ENCODE data around the gene GPS1.
"Not testable (repeated sequence)": the region's sequence is repeated elsewhere in the genome, so short reads cannot be mapped to it uniquely, and the experiment has no call there.

GPS1 gene

DNA sequence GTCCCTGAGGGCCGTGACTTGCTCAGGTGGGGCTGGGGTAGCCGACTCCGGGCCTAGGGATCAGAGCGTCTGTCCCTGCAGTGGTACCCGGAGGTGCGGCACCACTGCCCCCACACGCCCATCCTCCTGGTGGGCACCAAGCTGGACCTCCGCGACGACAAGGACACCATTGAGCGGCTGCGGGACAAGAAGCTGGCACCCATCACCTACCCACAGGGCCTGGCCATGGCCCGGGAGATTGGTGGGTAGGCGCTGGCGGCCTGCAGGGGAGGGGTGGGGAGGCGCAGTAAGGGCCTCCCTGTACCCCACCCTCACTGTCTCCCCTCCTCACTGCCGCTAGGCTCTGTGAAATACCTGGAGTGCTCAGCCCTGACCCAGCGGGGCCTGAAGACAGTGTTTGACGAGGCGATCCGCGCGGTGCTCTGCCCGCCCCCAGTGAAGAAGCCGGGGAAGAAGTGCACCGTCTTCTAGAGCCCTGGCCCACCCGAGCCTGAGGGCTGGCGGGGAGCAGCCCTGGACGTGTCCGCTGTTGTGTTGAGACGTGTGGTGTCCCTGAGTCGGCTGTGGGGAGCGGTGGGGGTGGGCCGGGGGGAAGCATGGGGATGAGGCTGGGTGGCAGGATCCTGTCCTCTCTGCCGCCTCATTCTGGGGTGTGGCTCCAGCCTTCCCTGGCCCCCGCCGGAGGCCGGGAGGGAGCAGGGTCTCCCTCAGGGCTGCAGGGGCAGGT lies 18.2 kb upstream of the GPS1 start:
- Histone ChIP-seq H3K9me3 (ENCODE audit: control insufficient read depth, low read depth, low read length) (no peaks in the 10 kb centered on the region), H3K4me1 (ENCODE audit: control insufficient read depth, low read depth, low read length) (peaks cover 4% of the 10 kb centered on the region), H3K4me3 (ENCODE audit: low read length) (no peak overlapping the region), H3K27me3 (ENCODE audit: control insufficient read depth, insufficient read depth, low read length) (no peaks in the 10 kb centered on the region), H3K36me3 (ENCODE audit: control insufficient read depth, low read depth, low read length) (no peaks in the 10 kb centered on the region), H3K27ac (ENCODE audit: low read length) (no peak overlapping the region), H3K9ac (ENCODE audit: low read length) (no peak overlapping the region)

DNA sequence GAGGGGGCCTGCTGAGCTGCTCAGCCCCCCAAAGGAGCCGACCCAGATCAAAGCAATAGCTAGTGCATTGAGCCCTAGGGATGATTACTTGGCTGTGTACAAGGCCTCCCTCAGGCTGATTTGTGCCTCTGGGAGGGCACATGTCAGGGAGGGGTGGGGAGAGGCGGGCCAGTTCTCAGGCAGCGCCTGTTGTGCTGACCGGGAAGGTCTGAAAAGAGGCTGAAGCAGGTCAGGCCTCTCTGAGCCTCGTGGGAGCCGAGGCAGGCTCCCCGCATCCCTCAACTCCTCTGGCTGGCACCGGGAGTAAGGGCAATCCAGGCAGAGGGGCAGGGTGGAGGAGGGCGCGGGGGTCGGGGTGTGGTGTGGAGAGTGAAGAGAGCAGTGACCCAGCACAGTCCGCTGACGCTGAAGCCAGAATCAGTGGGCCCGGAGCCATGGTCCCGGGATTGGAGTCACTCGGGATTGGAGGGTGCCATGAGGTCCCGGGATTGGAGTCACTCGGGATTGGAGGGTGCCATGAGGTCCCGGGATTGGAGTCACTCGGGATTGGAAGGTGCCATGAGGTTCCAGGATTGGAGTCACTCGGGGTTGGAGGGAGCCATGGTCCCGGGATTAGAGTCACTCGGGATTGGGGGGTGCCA lies 17.2 kb upstream of the GPS1 start:
- no peaks in the 10 kb centered on the region for H3K27me3 ChIP-seq (ENCODE audit: control insufficient read depth, insufficient read depth, low read length)
- H3K4me3 ChIP-seq (ENCODE audit: low read length), result no peak overlapping the region
- no peak overlapping the region for H3K27ac ChIP-seq (ENCODE audit: low read length)
- H3K4me1 ChIP-seq (ENCODE audit: control insufficient read depth, low read depth, low read length), result peaks cover 4% of the 10 kb centered on the region
- H3K9ac ChIP-seq (ENCODE audit: low read length), result no peak overlapping the region
- H3K36me3 ChIP-seq (ENCODE audit: control insufficient read depth, low read depth, low read length), result no peaks in the 10 kb centered on the region
- H3K9me3 ChIP-seq (ENCODE audit: control insufficient read depth, low read depth, low read length), result no peaks in the 10 kb centered on the region

DNA sequence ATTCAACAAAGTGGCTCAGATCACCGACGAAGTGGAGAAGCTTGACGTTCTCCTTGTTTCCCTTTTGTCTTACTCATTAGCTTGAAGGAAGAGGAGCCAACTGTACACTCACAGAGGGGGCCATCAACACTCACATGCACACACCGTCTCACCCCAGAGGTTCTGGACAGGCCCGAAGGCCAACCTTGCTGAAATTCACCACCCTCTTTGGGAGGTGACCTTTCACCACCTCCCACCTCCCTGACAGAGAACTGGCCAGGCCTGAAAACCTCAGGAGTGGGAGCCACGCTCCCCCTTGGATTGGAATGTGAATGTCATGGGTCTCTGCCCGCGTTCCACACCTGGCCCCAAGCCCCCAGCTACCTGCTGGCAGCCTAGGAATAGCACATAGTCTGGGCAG lies 16.2 kb upstream of the GPS1 start:
- no peak overlapping the region for H3K27ac ChIP-seq (ENCODE audit: low read length)
- H3K4me3 ChIP-seq (ENCODE audit: low read length), result no peak overlapping the region
- no peaks in the 10 kb centered on the region for H3K36me3 ChIP-seq (ENCODE audit: control insufficient read depth, low read depth, low read length)
- no peaks in the 10 kb centered on the region for H3K27me3 ChIP-seq (ENCODE audit: control insufficient read depth, insufficient read depth, low read length)
- no peaks in the 10 kb centered on the region for H3K9me3 ChIP-seq (ENCODE audit: control insufficient read depth, low read depth, low read length)
- H3K9ac ChIP-seq (ENCODE audit: low read length), result no peak overlapping the region
- H3K4me1 ChIP-seq (ENCODE audit: control insufficient read depth, low read depth, low read length), result peaks cover 4% of the 10 kb centered on the region

DNA sequence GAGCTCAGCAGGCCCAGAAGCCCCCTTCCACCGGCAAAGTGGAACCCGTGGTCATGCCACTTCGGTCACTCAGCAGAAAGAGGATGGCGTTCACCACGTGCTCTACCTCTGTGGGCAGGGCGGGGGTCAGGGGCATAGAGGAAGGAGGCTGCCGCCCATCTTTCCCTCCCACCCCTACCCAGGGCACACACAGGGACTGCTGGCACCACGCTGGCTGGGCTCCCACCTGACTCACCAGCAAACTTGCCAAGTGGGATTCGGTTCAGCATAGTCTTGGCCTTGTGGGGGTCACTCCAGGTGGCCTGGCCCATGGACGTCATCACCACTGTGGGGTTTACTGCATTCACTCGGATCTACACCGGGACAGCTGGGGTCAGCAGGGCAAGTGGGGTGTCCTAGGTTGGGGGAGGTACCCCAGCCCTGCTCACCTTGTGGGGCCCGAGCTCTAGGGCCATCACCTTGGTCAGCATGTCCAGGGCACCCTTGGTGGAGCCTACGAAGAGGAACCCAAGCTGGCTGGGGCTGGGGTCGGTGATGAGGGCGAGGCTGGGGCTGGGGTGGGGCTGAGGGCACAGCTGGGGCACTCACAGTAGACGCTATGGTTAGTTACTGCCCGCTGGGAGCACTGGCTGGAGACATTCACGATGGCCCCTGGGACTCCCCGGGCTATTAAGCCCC lies 15.6 kb upstream of the GPS1 start:
- Histone ChIP-seq H3K27ac (ENCODE audit: low read length) (no peak overlapping the region), H3K9ac (ENCODE audit: low read length) (no peak overlapping the region), H3K4me1 (ENCODE audit: control insufficient read depth, low read depth, low read length) (peaks cover 4% of the 10 kb centered on the region), H3K36me3 (ENCODE audit: control insufficient read depth, low read depth, low read length) (no peaks in the 10 kb centered on the region), H3K4me3 (ENCODE audit: low read length) (peak overlapping the region; percentile 53), H3K9me3 (ENCODE audit: control insufficient read depth, low read depth, low read length) (no peaks in the 10 kb centered on the region), H3K27me3 (ENCODE audit: control insufficient read depth, insufficient read depth, low read length) (no peaks in the 10 kb centered on the region)

DNA sequence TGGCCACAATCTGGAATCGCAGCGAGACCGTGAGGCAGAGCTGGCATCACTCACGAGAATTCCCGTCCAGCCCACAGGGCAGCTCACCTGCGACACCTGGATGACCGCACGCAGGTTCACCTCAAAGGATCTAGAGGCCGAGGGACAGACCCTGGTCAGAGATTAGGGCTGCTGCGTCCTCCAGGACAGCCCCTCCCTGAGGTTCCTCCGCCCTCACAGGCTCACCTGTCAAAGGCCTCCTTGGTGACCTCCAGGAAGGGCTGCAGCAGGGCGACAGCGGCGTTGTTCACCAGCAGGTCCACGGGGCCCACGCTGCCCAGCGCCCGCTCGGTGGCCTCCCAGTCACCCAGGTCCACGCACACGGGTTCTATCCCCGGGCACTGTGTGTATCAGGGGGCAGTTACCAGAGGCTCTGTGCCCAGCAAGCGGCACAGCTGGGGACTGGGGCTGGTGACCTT lies 15.0 kb upstream of the GPS1 start:
- H3K9me3 ChIP-seq (ENCODE audit: control insufficient read depth, low read depth, low read length), result no peaks in the 10 kb centered on the region
- H3K27ac ChIP-seq (ENCODE audit: low read length), result no peak overlapping the region
- peaks cover 4% of the 10 kb centered on the region for H3K4me1 ChIP-seq (ENCODE audit: control insufficient read depth, low read depth, low read length)
- H3K36me3 ChIP-seq (ENCODE audit: control insufficient read depth, low read depth, low read length), result no peaks in the 10 kb centered on the region
- H3K27me3 ChIP-seq (ENCODE audit: control insufficient read depth, insufficient read depth, low read length), result no peaks in the 10 kb centered on the region
- peak overlapping the region; percentile 53 for H3K4me3 ChIP-seq (ENCODE audit: low read length)
- H3K9ac ChIP-seq (ENCODE audit: low read length), result peak overlapping the region; percentile 4

DNA sequence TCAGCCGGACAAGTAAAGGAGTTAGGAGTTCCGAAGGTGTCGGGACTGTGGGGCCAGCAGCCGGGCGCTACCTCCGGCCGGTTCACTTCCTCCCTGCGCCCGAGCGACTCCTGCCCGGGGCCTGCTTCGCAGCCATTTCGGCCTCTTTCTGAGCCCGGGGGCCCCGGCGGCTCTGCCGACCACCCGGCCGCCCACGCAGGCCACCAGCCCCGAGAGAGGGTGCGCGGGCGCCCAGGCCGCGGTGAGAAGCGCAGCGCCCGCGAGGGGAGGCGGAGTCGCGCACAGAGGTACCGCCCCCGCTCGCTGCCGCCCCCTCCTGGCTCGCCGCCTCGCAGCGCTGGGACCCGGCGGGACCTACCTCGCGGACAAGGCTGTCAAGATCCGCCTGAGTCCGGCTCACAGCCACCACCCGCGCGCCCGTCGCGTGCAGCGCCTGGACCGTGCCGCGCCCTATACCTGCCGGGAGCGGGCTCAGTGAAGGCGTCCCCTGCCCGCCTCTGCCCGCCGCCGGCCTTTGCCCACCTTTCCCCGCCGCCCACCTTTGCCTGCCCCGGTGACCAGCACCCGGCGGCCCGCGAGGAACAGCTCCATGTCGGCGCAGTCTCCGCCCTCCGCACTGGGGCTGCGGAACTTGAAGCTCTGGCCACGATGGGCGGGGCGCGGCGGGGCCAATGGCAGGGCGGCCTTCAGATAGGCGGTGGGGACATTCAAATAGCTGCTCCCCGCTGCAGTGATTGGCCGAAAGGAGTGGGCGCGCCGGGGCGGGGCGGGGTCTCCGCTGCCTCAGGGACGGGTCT lies 14.4 kb upstream of the GPS1 start, which contains the start of gene DCXR:
Gene DCXR, minus strand, starts transcription at position 606 of the 797 bp plus-strand sequence. Its CDS starts 15 bp downstream, at position 591.
- peak within 1 kb of the TSS; percentile 4 for H3K9ac ChIP-seq (ENCODE audit: low read length)
- no peaks in the 10 kb centered on the region for H3K36me3 ChIP-seq (ENCODE audit: control insufficient read depth, low read depth, low read length)
- peak within 1 kb of the TSS; percentile 53 for H3K4me3 ChIP-seq (ENCODE audit: low read length)
- H3K4me1 ChIP-seq (ENCODE audit: control insufficient read depth, low read depth, low read length), result peaks cover 4% of the 10 kb centered on the region
- no peak within 1 kb of the TSS for H3K27ac ChIP-seq (ENCODE audit: low read length)
- H3K9me3 ChIP-seq (ENCODE audit: control insufficient read depth, low read depth, low read length), result no peaks in the 10 kb centered on the region
- H3K27me3 ChIP-seq (ENCODE audit: control insufficient read depth, insufficient read depth, low read length), result no peaks in the 10 kb centered on the region

DNA sequence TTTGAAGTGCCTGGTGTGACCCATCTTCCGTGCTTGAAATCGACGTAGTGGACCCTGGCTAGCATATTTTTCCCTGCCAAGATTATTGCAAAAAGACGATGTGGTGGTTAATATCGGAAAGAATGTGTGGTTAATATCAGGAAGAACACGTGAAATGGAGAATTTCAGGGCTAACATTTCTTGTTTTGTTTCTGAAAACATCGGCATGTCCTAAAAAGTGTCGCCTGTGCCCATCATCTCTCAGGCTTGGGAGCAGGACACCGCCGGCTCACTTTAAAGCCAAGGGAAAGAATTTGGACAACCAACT lies 13.9 kb upstream of the GPS1 start:
- Histone ChIP-seq H3K36me3 (ENCODE audit: control insufficient read depth, low read depth, low read length) (no peaks in the 10 kb centered on the region), H3K4me3 (ENCODE audit: low read length) (peak overlapping the region; percentile 53), H3K9ac (ENCODE audit: low read length) (no peak overlapping the region), H3K9me3 (ENCODE audit: control insufficient read depth, low read depth, low read length) (no peaks in the 10 kb centered on the region), H3K27me3 (ENCODE audit: control insufficient read depth, insufficient read depth, low read length) (no peaks in the 10 kb centered on the region), H3K27ac (ENCODE audit: low read length) (no peak overlapping the region), H3K4me1 (ENCODE audit: control insufficient read depth, low read depth, low read length) (peaks cover 4% of the 10 kb centered on the region)

DNA sequence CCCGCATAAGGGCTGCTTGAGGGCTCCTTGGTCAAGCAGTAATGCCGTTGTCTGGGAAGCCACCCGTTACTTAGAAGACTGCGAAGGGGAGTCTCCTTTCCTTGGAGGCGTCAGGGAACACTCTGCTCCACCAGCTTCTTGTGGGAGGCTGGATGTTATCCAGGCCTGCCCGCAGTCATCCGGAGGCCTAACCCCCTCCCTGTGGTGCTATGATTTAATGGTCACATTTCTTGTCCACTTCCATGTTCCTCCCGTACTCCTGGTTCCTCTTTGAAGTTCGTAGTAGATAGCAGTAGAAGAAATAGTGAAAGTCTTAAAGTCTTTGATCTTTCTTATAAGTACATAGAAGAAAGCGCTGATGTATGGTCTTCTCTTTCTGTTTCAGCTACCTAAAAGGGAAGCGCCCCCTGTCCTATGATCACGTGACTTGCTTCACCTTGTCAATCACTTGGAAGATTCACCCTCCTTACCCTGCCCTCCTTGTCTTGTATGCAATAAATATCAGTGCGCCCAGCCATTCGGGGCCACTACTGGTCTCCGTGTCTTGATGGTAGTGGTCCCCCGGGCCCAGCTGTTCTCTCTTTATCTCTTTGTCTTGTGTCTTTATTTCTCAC lies 12.8 kb upstream of the GPS1 start:
- H3K9ac ChIP-seq (ENCODE audit: low read length); H3K4me3 ChIP-seq (ENCODE audit: low read length); H3K9me3 ChIP-seq (ENCODE audit: control insufficient read depth, low read depth, low read length); H3K36me3 ChIP-seq (ENCODE audit: control insufficient read depth, low read depth, low read length); H3K27ac ChIP-seq (ENCODE audit: low read length); H3K27me3 ChIP-seq (ENCODE audit: control insufficient read depth, insufficient read depth, low read length): not testable (repeated sequence)
- peaks cover 10% of the 10 kb centered on the region for H3K4me1 ChIP-seq (ENCODE audit: control insufficient read depth, low read depth, low read length)

DNA sequence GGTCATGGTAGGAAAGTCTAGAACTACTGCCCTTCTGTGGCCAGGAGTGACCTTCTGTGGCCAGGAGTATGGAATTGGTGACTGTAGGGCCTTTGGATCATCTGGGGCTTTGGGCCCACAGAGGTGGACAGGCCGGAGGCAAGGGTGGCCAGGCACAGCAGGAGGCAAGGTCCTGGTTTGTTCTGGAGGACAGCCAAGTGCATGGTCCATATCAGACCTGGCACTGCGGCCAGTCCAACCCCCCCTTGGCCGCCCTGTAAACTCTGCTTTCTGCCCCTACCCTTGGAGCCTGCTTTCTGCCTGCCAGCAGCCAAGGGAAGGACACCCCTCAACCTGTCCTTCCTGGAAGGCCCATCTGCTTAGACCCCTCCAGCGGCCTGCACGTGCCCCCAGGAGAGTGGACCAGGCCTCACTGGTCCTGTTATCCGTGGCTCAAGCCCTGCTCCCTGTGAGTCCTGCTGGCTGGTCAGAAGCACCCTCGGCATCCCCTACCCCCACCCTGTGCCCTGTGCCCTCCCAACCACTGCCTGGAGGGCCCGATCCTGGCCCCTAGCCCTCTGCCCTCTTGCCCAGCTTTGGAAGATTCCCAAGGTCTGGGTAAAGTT lies 11.9 kb upstream of the GPS1 start:
- H3K36me3 ChIP-seq (ENCODE audit: control insufficient read depth, low read depth, low read length), result no peaks in the 10 kb centered on the region
- H3K27ac ChIP-seq (ENCODE audit: low read length), result no peak overlapping the region
- peaks cover 11% of the 10 kb centered on the region for H3K4me1 ChIP-seq (ENCODE audit: control insufficient read depth, low read depth, low read length)
- H3K27me3 ChIP-seq (ENCODE audit: control insufficient read depth, insufficient read depth, low read length), result no peaks in the 10 kb centered on the region
- no peak overlapping the region for H3K9ac ChIP-seq (ENCODE audit: low read length)
- H3K4me3 ChIP-seq (ENCODE audit: low read length), result no peak overlapping the region
- H3K9me3 ChIP-seq (ENCODE audit: control insufficient read depth, low read depth, low read length), result no peaks in the 10 kb centered on the region

DNA sequence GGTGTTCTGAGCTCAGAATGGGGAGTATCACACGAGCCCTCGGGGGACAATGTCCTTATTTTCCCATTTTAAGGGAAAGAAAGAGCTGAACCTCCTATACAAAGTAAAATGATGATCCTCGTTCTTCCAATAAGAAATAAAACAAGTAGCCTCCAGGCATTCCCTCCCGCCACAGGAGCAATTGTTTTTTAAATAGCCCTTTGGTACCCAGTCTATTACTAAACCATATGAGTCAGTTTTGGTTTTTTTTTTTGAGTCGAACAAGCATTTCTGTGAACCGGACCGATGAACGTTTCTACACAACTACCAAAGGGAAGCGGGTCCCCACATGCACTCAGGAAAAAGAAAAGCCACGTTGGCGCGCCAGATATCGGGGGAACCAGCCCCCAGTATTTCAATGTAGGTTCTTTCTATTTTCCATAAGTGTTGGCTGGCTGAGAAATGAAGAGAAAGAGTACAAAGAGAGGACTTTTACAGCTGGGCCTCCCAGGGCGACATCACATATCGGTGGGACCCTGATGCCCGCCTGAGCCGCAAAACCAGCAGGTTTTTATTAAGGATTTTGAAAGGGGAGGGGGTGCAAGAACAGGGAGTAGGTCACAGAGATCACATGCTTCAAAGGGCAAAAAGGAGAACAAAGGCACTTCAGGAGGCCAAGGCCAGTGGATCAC lies 10.4 kb upstream of the GPS1 start:
- Histone ChIP-seq H3K9me3 (ENCODE audit: control insufficient read depth, low read depth, low read length) (no peaks in the 10 kb centered on the region), H3K27ac (ENCODE audit: low read length) (no peak overlapping the region), H3K4me3 (ENCODE audit: low read length) (no peak overlapping the region), H3K9ac (ENCODE audit: low read length) (no peak overlapping the region), H3K4me1 (ENCODE audit: control insufficient read depth, low read depth, low read length) (peaks cover 11% of the 10 kb centered on the region), H3K27me3 (ENCODE audit: control insufficient read depth, insufficient read depth, low read length) (no peaks in the 10 kb centered on the region), H3K36me3 (ENCODE audit: control insufficient read depth, low read depth, low read length) (no peaks in the 10 kb centered on the region)

Data from iPS-18a (cell line).